ENCODE measurements around the gene ASIC5.

DNA sequence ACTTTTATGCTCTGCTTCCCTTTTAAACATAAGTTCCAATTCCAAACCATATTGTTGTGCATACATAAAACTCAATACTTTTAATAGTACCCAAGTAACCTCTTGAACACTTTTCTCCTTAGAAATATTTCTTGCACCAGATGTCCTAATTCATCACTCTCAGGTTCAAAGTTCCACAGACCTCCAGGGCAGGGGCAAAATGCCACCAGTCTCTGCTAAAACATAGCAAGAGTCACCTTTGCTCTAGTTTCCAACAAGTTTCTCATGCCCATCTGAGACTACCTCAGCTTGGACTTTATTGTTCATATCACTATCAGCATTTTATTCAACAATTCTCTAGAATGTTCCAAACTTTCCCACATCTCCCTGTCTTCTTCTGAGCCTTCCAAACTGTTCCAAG, 13.7 kb upstream of the ASIC5 start:
- TF ChIP-seq POLR2A (IDR thresholded peaks at IDR 0.05; ENCODE audit: low read depth) (no peak), POLR2AphosphoS5 (IDR thresholded peaks at IDR 0.05) (no peak)
- TF ChIP-seq, protein P1, sequence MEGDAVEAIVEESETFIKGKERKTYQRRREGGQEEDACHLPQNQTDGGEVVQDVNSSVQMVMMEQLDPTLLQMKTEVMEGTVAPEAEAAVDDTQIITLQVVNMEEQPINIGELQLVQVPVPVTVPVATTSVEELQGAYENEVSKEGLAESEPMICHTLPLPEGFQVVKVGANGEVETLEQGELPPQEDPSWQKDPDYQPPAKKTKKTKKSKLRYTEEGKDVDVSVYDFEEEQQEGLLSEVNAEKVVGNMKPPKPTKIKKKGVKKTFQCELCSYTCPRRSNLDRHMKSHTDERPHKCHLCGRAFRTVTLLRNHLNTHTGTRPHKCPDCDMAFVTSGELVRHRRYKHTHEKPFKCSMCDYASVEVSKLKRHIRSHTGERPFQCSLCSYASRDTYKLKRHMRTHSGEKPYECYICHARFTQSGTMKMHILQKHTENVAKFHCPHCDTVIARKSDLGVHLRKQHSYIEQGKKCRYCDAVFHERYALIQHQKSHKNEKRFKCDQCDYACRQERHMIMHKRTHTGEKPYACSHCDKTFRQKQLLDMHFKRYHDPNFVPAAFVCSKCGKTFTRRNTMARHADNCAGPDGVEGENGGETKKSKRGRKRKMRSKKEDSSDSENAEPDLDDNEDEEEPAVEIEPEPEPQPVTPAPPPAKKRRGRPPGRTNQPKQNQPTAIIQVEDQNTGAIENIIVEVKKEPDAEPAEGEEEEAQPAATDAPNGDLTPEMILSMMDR (IDR thresholded peaks at IDR 0.05) = no peak

All from esophagus muscularis mucosa (tissue), 3 donors.